GM12891 (cell line): ENCODE measurements around the gene CPNE5.
A peak's percentile ranks its signal among the peaks of the same experiment; 100 is the strongest.

Source experiments
- DNase-seq: peaks from one replicate; pipeline ENCODE4 v3.0.0; 2011; ENCODE audit warnings: low spot score; ENCODE audit not compliant: insufficient read length
- FAIRE-seq: peaks from 2 replicates; lab custom pipeline; 2011; peaks lifted over from hg19 to GRCh38; lab: Jason Lieb, UNC
- PAX5 ChIP-seq: IDR thresholded peaks from 2 replicates; pipeline ENCODE4 v1.6.1; 2011; ENCODE audit warnings: low read length, moderate library complexity, mild to moderate bottlenecking; ENCODE audit not compliant: insufficient read depth, severe bottlenecking
- POLR2A ChIP-seq: IDR thresholded peaks from 2 replicates; pipeline ENCODE4 v1.6.1; 2011; ENCODE audit warnings: low read depth, low read length, control low read depth
- POLR2AphosphoS5 ChIP-seq: IDR thresholded peaks from 2 replicates; pipeline ENCODE4 v1.6.1; 2011; ENCODE audit warnings: low read depth, low read length, control low read depth
- POU2F2 ChIP-seq: IDR thresholded peaks from 2 replicates; pipeline ENCODE4 v1.6.1; 2011; ENCODE audit warnings: low read depth, mild to moderate bottlenecking, control low read depth, low read length, moderate library complexity
- SPI1 ChIP-seq: IDR thresholded peaks from 2 replicates; pipeline ENCODE4 v1.6.1; 2011; ENCODE audit warnings: low read depth, low read length, control low read depth
- TAF1 ChIP-seq: IDR thresholded peaks from 2 replicates; pipeline ENCODE4 v1.6.1; 2011; ENCODE audit warnings: low read depth, low read length, control low read depth

CPNE5 gene

GRCh38 chr6:36769676-36770499, 69.4 kb downstream of the CPNE5 start:
- no peak for DNase-seq
- TF ChIP-seq SPI1, result 0 out of 2 replicates have a peak, but pooled peaks have one; percentile 5
- TF ChIP-seq PAX5, result no peak
- no peak for TF ChIP-seq POLR2AphosphoS5
- no peak for FAIRE-seq

DNA sequence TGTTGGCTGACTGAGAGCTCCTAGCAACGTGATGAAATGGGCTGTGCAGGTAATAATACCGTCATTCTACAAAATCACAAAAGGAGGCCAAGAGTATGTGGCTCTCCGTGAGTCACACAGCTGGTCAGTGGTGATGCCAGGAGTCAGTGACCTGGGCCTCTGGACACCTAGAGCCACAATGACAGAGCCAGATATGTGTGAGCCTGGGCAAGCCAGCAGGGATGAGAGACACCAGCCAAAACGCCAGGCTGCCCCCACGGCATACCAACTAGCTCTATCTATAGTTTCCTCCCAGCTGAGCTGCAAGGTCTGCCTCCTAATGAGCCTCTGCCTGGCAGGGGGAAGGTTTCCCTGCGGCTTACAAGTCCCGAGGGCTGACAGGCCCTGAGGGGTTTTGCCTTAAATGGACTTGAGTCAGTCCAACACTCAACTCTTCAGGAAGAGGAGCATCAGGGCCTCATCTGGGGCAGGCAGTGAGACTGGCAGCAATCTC, 70.0 kb downstream of the CPNE5 start:
- peak; percentile 87 for FAIRE-seq

GRCh38 chr6:36766399-36766945, 72.8 kb downstream of the CPNE5 start:
- DNase-seq (no peak), FAIRE-seq (no peak)
- TF ChIP-seq PAX5, result no peak
- TF ChIP-seq POLR2AphosphoS5, result no peak
- no peak for TF ChIP-seq POU2F2
- TF ChIP-seq SPI1, result no peak

More for the DNA sequence above, 70.0 kb downstream of the CPNE5 start:
- TF ChIP-seq POU2F2 (no peak), SPI1 (no peak), TAF1 (no peak), PAX5 (no peak), POLR2A (no peak), POLR2AphosphoS5 (no peak)
- no peak for DNase-seq

DNA sequence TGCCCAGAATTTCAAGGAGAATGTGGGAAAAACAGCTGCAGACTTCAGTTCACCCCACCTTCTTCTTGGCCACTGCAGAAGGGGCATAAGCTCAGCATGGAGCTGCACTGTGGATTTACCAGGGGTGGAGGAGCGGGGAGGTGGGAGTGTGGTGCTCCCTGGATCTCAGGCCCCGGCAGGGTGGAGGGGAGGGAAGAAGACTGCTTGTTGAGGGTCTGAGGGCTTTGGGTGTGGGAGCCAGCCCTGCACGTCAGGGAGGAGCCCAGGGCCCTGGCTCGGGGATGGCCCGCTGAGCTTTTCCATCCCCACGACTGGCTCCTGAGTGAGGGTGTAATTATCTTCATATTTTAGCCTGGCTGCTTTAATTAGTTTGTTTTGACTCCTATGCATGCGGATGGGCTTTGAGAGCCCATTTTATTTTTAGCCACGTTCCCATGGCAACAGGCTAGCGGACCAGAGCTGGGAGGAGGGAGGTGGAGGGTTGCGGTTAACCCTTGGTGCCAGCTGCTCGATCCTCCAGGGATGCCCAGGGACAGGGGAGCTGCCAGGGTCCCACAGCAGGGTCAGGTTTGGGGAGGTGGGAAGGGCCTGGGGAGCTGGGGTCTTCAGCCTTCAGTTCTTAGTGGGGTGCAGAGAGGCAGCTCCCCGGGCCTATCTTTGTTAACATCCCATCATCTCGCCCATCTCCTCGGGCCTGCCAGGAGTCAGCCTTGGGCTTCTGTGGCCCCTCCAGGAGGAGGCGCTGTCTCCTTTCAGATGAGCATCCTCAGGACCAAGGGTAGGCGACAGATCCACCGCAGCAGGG, 73.4 kb downstream of the CPNE5 start:
- TF ChIP-seq POLR2A (no peak), POLR2AphosphoS5 (no peak), SPI1 (no peak), POU2F2 (no peak), PAX5 (no peak), TAF1 (no peak)
- DNase-seq (peak; percentile 86), FAIRE-seq (peak; percentile 88)

DNA sequence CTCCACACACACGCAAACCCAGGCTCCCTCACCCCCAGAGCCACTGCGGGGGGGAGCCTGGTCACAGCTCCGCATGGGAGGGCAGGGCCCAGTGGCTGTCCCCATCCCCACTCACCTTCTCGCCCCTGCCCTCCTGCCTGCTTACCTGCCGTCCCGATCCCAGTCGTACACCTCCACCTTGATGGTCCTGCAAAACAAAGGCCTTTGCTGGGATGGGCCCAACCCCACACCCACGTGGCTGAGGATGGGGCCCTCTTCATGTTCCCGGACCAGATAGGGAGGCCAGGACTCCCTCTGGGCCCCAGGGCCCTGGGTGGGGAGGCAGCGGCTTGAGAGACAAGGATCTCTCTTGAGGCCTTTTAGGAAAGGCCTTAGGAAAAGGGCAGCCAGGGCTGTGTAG, 74.1 kb downstream of the CPNE5 start:
- DNase-seq (no peak), FAIRE-seq (no peak)
- TF ChIP-seq POU2F2 (no peak), POLR2AphosphoS5 (no peak)

DNA sequence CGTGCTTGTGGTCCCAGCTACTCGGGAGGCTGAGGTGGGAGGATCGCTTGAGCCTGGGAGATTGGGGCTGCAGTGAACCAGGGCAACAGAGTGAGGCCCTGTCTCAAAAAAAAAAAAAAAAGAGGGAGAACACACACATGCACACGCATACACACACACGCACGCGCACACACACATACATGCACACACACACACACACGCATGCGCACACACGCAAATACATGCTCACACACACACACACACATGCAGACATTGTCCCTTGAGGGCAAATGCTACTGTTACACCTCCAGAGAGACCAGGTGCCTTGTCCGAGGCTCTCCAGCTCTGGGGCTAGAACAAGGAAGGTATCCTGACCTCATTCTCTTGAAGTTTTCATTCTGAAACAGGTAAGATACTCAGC, 77.1 kb downstream of the CPNE5 start:
- DNase-seq (no peak), FAIRE-seq (no peak)
- TF ChIP-seq POLR2A, result no peak
- no peak for TF ChIP-seq SPI1

DNA sequence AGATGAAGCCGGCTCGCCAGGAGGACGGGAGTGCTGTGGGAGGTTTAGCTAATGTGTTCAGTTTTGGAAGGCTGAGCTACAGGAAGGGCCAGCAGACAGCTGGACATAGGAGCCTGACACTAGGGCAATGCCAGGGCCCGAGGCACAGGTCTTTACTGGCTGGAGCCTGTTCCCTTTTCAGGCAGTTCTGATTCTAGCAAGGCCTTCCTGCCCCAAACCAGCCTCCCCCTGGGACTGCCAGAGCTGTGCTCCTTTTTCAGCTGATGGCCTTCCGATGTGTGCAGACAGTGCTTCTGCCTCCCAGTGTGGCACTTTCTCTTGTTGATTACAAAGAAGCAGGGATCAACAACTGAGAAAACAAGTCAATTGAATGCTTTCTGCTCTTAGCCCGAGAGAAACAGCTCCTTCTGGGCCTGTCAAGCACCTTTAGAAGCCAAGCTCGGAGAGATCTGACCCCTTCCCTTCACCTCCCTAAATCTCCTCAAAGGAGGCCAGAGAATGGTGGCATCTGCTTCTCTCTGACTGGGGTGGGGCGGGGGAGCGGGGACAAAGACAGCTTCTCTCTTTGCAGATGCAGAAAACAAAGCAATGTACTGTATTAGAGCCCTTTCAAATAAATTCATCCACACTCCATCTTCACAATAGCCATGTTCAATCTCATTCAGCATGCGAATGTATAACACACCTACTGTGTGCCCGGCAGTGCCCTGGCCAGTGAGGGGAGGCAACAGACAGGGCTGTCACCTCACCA, 78.4 kb downstream of the CPNE5 start:
- no peak for FAIRE-seq
- no peak for TF ChIP-seq POLR2A
- TF ChIP-seq PAX5, result no peak
- no peak for TF ChIP-seq TAF1
- TF ChIP-seq POU2F2, result no peak
- no peak for TF ChIP-seq POLR2AphosphoS5
- TF ChIP-seq SPI1, result no peak
- DNase-seq, result no peak

DNA sequence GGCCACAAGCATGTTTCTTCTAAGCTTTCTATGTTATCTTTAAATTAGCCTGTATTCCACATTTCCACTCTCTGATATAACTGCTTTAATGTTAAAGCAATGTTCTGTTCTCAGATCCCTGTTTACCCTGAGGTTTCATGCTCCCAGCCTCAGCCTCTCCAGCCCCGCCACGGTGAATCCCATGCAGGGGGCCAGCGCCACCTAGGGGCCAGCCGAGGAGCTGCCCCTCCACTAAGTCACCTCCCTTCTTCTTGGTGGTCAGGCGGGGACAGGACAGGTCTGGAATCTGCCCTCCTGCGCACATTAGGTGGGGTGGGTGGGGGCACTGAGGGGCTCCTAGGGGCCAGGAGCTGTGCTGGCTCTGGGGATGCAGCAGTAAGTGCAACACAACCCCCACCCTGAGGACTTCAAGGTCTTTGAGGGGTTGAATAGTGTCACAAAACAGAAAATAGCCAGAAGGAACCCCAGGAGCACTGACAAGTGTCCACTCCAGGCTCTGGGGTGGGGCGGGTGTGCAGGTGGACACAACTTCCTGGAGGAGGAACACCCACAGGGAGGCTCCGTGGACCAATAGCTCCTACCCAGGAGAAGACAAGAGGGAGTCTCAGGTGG, 80.0 kb downstream of the CPNE5 start:
- FAIRE-seq, result peak; percentile 92
- TF ChIP-seq TAF1 (no peak), SPI1 (no peak), POU2F2 (no peak), POLR2AphosphoS5 (no peak), PAX5 (no peak), POLR2A (no peak)
- DNase-seq, result peak; percentile 84

DNA sequence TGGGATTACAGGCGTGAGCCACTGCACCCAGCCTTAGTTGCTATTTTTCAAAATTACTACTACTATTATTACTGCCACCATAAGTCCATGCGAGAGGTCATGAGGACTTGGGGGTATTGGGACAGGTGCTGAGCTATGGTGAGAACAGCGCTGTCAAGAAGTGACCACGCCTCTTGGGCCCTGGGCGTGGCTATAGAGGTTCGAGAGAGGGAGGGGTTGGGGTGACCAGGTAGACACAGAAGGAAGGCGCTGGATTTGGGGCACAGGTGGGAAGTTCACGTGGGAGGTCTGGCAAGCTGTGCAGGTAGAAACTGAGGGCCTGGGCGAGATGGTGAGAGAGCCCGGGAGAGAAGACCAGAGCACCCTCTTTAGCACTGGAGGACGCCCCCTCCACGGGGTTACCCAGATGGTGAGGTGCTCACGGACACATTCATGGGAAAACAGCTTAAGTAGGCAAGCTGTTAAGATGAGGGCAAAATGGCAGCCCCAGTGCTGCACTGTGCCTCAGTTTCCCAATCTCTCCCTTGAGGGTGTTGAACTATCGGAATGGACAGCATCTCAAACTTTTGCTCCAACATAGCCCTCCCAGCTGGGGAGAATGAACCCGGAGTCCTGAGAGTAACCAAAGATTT, 80.6 kb downstream of the CPNE5 start:
- FAIRE-seq (no peak), DNase-seq (no peak)
- TF ChIP-seq POLR2A, result no peak
- TF ChIP-seq POU2F2, result no peak
- TF ChIP-seq POLR2AphosphoS5, result no peak
- no peak for TF ChIP-seq PAX5
- no peak for TF ChIP-seq SPI1
- no peak for TF ChIP-seq TAF1

DNA sequence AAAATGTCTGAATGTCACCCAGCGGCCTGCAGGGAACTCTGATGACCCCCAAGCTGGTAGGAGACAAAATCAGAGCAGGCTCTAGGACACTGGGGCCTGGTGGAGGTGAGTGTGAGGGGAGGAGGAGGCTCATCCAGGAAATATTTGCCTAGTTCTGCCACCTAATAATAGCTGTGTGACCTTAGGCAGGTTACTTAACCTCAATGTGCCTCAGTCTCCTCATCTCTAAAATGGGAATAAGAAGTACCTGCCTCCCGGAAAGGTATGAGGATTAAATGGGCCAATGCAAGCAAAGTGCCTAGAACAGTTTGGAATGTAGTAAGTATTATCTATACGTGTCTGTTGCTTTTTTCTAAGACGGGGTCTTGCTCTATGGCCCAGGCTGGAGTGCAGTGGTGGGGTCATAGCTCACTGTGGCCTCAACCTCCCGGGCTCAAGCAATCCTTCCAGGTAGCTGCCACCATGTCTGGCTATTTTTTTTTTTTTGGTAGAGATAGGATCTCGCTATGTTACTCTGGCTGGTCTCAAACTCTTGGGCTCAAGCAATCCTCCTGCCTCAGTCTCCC, 81.2 kb downstream of the CPNE5 start:
- no peak for DNase-seq
- FAIRE-seq, result no peak
- TF ChIP-seq POLR2A (no peak), SPI1 (no peak), PAX5 (no peak), POLR2AphosphoS5 (no peak), POU2F2 (no peak), TAF1 (no peak)
